GM18868 (cell line): ENCODE data around the gene ARSB.

Experiments used
- ATAC-seq: cut with Tn5 transposase; IDR thresholded peaks from one replicate; pipeline ENCODE4 v1.9.1; 2021; ENCODE audit warnings: mild to moderate bottlenecking, moderate library complexity; ENCODE audit not compliant: unreplicated experiment

The ARSB gene

DNA sequence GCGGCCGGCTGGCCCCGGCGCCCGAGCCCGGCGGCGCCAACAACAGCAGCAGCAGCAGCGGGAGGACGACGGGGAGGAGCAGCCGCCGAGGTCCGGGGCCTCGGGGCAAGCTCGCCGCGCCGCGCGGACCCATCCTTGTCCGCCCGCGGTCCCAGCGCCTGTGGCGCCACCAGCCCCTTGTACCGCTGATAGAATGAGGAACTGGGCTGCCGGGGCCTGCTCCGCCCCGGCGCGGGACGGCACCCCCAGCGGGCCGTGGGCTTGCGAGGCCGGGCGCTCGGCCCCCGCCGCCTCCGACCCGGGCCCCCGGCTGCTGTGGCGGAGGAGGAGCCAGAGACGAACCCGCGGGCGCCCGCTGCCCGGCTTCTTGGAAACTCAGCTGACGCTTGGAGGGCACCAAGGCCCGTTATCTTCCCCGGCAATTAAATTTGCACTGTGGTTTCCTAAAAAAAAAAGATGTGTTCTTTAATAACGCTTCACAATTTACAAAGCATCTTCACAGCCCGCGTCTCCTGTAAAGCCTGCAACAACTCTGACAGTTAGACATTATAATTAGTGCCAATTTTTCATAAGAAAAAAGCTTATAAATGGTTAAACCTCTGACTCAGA lies at the start of gene ARSB:
ARSB (minus strand) TSS at position 195 of the 609 bp plus-strand sequence; CDS start at position 133, 62 bp downstream.
- peak; percentile 46 for ATAC-seq

- ATAC-seq, result no peak
Observed at GRCh38 chr5:79032782-79033181, 47.7 kb upstream of the ARSB start.

GRCh38 chr5:79032031-79032695 lies 47.1 kb upstream of the ARSB start:
- no peak for ATAC-seq

- no peak for ATAC-seq
Observed at GRCh38 chr5:79031485-79031867, 46.4 kb upstream of the ARSB start.

DNA sequence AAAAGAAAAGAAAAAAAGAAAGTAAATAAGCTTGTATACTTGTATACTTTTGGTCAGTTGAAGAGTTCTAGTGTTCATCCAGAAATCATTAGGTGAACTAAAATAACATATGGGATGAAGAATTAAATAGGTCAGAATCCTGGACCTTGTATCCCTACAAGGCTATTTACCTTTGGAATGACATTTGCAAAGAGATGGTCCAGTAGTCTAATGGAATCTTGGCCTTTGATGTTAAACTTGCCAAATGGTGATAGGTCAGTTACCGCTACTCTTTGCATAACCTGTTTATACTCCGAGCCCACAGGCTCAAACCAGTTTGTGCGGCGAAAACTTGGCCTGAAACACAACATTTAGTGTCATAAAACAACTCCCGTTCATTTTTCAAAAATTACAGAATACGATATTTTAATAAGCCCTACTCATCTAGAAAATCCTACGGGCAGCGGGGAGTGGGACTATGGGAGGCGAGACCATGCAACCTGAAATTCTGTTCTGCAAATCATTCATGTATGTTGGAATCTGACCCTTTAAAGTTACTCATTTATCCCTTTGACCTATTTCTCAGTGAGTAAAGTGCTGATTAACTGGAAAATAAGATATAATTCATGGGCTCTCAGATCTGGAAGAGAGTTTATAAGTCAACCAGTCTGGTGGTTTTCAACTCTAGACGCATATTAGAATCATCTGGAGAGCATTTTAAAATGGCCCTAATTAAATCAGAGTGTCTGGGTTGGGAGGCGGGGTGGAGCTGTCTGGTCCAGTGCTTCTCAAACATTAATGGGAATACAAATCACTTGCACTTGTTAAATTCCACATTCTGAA lies 45.8 kb upstream of the ARSB start:
- ATAC-seq, result no peak

DNA sequence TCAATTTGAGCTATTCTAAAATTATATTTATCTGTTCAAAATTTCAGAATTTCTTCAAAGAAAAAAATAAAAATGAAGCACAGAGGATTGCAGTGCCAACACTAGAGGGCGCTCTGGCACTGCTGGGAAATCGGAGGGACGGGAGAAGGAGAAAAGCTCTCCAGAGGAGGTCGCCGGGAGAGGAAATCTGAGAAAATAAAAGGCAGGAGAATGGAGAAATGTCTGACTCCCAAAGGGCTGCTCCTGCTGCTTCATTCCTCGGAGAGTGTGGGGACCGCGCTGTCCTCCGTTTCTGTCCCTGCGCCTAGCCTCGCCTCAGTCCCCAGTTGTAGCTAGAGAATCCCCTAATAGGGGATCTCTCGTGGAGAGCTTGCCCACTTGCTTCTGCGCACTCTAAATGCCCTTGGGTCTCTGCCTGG lies 40.0 kb upstream of the ARSB start:
- ATAC-seq, result no peak

DNA sequence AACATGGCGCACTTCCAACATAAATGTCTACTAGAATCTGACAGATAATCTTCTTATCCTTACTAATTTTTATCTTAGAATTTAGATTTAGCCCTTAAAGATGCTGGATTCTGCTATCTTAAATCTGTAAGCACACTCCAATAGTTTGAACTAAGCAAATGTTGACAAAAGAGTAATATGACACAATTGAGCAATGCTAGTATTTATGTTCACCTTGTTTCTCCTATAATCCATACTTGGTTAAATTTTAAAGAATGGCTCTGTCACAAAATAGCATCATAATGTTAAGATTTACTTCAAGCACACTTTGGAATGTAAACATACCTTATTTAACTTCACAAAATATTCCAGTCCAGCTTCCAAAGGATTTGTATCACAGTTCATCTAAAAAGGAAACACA lies 38.8 kb upstream of the ARSB start:
- ATAC-seq, result no peak

DNA sequence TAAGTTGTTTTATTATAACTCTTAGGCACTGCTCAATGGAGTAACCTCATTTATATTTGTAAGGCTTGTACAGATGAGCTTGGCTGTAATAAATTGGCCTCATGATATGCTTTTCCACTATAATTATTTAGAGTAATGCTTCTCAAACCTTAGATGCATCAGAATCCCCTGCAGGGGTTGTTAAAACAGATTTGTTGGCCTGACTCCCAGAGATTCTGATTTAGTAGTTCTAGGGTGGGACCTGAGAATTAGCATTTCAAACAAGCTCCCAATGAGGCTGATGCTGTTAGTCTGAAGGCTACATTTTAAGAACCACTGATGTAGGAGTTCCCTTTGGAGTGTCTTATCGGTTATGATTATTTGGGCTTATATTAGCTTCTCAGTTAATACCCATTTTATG lies 38.2 kb upstream of the ARSB start:
- no peak for ATAC-seq

- ATAC-seq, result no peak
Observed at GRCh38 chr5:79022771-79023170, 37.7 kb upstream of the ARSB start.

GRCh38 chr5:79021753-79022152 lies 36.6 kb upstream of the ARSB start:
- no peak for ATAC-seq

DNA sequence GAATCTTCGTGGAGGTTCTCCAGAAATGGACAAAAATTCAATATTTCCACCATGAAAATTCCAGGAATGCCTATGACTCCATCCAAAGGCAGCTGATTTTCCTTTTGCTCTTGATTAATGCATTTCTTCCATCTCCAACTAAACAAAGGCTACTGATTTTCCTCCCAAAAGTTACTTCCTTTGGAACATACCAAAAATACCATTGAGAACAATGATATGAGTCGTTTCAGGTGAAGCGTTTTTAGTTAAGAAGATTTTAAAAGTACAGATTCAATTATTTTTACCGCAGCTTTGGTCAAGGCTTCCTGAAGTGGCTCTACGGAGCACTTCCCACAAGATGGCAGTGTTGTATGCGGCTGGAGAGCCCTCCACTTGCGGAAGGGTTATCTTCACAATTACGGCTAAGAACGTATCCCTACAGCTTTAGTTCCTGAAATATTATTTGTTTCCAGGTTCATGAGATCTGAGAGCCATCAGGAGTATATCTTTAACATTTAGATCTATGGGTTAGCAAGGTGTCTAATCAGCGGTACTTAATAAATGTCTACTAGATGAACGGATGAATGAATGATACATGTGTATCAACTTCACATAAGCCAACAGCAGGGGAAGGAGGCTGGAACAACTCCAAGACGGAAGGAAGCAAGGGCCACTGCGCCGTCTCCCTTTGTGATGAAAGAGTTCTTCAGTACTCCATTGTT lies 35.9 kb upstream of the ARSB start:
- no peak for ATAC-seq

DNA sequence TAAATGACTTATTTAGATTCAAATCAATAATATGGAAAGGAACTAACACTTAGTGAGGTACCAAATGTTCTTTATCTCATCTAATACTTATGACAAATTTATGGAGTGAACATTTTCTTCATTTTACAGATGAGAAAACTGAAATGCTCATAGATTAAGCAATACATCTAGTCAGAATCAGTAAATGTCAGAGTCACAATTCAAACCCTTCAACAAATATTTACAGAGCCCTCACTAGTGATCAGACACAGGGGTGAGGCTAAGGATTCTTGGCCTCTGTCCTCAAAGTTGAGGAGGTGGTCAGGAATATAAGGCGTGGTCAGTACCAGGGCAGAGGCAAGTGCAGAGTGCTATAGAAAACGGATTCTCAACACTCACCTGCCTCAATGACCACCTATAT lies 29.5 kb upstream of the ARSB start:
- no peak for ATAC-seq

GRCh38 chr5:79011869-79012268 lies 26.8 kb upstream of the ARSB start:
- no peak for ATAC-seq

DNA sequence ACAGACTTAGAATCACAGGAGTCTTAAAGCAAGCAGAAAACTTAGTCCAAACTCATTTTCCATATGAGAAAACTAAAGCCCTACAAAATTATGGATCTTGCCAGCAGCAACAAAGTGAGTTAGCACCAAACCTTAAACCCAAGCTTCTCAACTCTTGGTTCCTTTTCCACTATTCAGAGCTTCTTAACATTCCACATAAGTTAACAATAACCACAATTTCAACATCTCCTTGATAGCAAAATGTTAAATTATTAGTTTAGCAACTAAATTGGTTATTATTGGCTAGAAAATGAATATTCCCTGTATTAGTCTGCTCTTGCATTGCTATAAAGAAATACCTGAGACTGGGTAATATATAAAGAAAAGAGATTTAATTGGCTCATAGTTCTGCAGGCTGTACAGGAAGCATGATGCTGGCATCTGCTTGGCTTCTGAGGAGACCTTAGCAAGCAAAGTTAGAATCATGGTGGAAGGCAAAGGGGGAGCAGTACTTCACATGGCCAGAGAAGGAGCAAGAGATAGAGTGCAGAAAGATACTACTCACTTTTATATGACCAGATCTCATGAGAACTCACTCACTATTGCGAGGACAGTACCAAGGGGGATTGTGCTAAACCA lies 26.2 kb upstream of the ARSB start:
- ATAC-seq, result no peak

- no peak for ATAC-seq
Observed at GRCh38 chr5:79008362-79008761, 23.3 kb upstream of the ARSB start.

- ATAC-seq, result no peak
Observed at GRCh38 chr5:79007872-79008271, 22.8 kb upstream of the ARSB start.

GRCh38 chr5:79005936-79006631 lies 21.0 kb upstream of the ARSB start:
- ATAC-seq, result no peak

DNA sequence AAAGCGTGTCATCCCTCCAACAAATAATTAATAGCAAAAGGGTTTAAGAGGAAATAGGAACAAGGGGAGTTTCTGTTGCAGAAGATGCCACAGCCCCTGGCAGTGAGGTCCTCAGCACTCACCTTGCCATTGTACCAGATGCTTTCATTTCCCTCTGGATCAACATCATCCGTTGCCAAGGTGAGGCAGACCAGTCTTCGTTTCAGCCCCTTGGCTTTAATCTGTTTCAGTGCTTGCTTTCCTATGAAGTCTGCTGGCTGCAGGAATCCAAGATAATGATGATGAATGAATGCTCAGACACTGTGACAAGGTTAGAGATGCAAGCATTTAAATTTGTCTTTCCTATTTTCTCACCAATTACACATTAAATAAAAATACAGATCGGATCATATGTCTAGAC lies 20.0 kb upstream of the ARSB start:
- no peak for ATAC-seq

DNA sequence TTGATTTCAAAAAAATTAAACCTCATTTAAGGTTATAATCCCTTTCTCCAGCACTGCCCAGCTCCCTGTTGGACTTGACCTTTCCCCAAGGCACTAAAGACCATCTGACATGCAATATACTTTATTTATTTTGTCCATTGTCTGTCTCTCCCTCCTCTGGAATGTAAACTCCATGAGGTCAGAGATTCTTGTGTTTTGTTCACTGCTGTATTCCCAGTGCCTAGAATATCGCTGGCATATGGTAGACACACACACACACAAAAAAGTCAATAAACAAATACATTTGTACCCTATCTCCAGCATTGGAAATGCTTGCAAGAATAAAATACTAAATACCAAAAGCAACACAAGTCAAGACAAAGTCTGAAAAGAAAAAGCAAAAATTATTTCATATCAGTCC lies 17.3 kb upstream of the ARSB start:
- ATAC-seq, result no peak

- ATAC-seq, result no peak
Observed at GRCh38 chr5:79001471-79001870, 16.4 kb upstream of the ARSB start.
